GM18868 (cell line): ENCODE results near the gene ERC1.

Source experiments
- ATAC-seq: cut with Tn5 transposase; IDR thresholded peaks from one replicate; pipeline ENCODE4 v1.9.1; 2021; ENCODE audit warnings: mild to moderate bottlenecking, moderate library complexity; ENCODE audit not compliant: unreplicated experiment

Gene ERC1

DNA sequence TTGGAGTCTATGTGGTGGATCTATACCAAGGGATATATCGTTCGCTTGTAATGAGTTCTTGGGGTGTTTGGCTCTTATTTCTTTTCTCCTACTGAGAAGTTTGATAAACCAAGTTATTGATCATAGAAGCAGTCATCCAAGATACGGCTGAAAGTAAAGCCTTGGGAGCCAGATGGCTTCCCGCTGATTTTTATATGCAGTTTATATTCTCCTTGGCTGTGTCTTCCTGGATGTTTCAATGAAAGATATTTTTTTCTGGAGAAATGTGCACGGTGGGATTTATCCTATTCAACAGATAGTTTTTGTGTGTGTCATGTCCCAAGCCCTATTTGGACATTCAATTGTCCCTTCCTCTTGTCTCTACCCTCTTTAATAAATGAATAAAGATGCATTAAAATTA, 289.0 kb downstream of the ERC1 start:
- ATAC-seq = no peak

DNA sequence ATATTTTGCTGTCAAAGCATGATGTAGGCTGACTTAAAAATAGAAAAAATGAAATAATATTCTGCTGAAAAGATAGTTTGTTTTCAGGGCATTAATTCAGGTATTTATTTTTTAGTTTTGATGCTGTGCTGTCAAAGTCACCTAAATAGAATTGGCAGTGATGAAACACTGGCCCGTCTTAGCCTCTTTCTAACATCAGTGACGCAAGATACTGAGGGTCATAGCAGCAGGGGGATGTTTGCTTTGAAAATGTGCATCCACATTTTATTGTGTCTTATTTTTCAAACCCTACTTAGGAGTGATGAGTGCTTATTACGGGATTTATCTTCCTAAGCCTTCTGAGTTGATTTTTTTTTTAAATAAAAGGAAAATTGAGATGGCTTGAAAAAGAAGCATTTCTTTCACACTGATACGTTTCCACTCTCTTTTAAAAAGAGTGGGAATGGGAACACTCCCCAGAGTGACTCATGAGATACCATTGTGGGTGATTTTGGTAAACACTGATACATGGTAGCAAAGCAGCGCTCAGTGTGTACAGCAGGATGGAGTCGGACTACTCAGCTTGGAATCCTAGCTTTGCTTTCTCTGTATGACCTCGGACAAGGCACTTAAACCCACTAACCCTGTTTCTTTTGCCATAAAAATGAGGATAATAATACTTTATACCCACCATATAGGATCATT, 290.8 kb downstream of the ERC1 start:
- ATAC-seq = no peak

DNA sequence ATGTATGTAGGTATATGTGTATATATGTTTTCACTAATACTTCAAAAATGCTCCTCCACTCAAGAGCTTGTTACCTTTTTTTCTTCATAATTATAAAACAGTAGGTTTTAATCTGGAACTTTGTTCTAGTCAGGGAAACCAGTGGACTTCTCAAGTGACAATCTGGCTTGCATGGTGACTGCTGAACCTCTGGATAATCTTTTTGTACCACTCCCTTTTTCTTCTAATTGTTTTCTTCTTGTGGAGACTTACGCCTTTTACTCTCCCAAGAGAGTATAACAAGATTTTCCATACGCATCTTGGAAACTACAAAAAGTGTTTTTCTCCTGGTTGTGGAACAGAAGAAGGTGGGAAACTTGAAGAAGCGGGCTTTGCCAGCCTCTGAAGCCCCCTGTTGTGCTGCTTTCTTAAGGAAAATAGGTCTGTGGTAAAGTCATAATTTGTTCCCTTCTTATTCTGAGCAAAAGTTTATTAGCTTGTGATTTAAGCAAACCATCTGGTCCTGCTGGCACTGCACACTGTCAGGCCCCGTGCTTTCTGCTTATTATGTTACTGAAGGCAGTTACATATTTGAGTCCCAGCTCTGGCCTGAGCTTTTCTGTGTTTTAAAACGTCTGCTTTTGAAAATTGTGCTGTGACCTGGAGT, 291.8 kb downstream of the ERC1 start:
- ATAC-seq = no peak

DNA sequence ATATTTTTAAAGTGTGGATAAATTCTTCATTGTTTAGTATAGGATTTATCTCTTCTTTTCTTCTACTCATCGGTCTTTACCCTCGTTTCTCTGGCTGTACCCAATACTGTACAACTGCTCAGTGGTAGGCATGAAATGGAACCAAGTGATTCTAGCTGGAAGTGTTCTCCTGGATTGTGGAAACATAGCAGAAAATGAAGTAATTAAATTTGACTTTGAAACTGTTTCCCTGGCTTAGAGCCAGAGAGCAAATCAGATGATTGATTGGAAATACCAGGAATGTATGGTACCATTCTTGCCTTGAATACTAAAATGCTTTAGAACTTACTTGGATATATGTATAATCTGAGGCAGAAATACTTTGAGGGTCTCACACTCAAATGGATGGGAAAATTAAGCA, 292.3 kb downstream of the ERC1 start:
- no peak for ATAC-seq

DNA sequence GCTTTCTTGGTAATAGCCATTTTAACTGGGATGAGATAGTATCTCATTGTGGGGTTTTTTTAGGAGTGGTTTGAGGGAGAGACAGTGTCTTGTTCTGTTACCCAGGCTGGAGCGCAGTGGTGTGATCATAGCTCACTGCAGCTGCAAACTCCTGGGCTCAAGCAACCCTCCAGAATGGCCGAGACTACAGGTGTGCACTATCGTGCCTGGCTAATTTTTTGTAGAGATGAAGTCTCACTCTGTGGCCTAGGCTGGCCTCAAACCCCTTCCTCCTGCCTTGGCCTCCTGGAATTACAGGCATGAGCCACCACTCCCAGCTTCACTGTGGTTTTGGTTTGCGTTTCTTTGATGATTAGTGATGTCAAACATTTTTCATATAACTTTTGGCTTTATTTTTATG, 293.6 kb downstream of the ERC1 start:
- no peak for ATAC-seq

DNA sequence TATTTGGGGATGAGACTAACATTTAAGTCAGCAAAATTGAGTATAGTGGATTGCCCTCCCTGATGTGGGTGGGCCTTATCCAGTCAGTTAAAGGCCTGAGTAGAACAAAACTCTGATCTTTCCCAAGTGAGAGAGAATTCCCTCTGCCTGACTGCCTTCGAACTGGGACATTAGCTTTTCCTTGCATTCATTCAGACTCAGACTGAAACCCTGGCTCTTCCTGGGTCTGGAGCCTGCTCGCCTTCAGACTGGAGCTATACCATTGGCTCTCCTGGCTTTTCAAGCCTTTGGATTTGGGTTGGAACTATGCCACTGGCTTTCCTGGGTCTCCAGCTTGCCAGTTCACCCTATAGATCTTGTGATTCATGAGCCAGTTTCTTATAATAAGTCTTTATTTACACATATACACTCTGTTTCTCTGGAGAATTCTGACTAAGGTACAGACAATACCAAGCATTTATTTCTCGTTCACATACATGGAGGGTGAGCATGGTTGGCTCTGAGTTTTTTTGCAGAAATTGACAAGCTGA, 296.5 kb downstream of the ERC1 start:
- no peak for ATAC-seq

DNA sequence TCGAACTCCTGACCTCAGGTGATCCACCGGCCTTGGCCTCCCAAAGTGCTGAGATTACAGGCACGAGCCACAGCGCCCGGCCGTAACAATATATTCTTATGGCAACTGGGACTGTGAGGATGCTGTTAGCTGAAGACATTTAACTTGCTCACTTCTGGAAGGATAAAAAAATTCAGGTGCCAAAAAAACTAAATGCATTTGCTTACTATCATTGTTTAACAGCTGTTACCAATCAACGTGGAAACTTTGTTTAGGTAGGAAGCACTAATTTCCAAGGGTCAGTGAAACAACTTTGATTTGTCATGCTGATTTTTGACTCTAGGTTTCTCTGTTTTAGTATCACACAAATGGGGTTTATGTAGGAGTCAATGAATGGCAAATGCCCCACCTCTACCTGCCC, 297.3 kb downstream of the ERC1 start:
- ATAC-seq = no peak

DNA sequence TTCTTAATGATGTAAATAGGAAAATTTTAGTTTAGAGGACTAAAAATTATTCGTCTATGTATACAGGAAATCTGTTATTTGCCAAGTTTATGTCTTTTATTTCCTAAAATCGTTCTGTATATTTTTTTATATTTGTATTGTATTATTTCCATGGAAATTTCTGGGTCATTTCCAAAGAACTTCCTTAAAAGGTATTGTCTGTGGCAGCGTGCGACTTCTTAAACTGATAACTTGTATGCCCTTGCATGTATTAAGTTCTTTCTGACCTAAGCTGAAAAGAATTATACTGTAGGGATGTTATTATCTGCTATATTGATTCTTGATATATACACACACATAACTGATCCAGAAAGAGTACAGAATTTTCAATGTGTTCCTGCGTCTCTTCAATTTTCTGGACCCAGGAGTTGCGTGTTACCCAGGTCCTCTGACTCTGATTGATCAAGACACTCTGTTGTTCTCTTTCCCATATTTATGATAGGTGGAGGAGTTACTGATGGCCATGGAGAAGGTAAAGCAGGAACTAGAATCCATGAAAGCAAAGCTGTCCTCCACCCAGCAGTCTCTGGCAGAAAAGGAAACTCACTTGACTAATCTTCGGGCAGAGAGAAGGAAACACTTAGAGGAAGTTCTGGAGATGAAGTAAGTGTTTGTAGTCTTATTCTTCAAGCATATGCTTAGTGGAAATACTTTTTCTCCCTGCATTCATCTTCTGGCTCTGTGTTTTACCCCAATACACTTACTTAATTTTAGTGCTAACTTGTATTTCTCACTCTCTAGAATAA, 298.5 kb downstream of the ERC1 start:
- no peak for ATAC-seq

DNA sequence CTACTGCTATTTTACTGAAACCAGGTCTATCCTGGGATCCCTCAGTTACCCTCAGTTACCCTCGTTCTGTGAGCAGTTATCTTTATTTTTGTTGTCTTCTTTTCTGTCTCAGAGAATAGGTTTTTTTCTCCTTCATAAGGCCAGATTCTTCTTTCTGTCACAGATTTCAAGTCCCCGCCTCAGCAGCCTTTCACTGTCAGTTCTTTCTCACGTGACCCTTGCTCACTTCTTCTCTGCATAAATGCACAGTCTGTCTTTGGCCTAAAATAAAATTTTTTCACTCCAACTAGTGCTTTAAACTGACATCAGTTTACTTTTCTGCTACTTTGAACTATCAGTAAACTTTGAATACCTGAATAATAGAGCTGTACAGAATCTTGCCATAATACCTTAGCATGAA, 299.7 kb downstream of the ERC1 start:
- ATAC-seq = no peak

DNA sequence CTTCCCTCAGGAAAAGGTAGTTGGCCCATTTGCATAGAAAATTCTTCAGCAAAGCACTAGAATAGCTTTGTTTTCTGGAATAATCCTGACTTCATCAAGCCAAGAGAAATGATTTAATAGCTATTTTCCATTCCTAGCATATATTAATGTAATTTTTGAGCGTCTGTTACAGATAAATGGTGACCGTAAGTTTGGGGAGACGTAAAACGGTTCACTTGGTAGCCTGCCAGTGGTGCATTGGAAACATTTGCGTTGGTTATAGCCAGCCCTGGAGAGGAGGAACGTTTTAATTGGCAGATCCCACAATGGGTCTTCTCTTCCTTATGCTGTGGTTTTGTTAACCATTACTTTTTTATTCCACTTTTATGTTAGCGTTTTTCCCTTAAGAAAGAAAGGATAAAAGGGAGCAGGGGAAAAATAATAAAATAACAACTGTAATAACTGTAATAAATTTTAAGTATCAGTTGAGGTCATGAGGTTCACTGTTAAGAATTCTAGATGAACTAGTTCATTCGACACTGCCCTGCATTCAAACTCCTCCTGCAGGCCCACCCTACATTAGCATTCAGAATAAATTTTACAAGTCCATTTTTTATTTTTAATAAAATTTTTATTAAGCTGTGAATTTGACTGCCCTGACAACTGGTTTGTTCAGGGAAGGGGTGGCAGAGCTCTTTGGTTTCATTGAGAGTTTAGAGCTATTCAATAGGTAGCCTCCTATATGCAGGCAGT, 300.7 kb downstream of the ERC1 start:
- no peak for ATAC-seq

DNA sequence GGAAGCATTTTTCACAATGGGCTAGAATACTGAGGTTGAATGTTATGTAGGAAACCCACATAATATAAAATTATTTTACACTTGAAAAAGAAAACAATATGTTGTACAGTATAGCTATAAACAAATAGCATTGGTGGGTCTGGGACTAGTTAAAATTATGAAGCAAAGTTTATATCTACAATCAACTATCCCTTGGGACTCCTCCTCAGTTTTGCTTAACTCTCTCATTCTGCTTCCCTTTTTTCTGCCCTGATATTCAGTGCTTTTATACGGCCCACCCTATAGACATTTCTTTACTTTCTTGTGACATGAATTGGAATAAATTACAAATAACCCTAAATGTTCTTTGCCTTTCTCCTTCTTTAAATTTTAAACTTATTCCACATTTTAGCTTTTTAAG, 302.9 kb downstream of the ERC1 start:
- no peak for ATAC-seq

DNA sequence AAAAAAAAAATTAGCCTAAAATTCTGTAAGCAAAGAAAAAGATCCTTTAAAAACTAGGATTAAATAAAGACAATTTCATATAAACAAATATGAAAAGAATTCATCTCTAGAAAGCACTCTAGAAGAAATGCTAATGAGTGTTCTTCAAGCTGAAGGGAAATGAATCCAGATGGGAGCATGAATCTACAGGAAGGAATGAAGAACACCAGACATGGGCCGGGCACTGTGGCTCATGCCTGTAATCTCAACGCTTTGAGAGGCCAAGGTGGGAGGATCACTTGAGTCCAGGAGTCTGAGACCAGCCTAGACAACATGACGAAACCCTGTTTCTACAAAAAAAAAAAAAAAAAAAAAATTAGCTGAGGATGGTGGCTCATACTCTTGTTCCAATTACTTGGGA, 306.2 kb downstream of the ERC1 start:
- no peak for ATAC-seq

DNA sequence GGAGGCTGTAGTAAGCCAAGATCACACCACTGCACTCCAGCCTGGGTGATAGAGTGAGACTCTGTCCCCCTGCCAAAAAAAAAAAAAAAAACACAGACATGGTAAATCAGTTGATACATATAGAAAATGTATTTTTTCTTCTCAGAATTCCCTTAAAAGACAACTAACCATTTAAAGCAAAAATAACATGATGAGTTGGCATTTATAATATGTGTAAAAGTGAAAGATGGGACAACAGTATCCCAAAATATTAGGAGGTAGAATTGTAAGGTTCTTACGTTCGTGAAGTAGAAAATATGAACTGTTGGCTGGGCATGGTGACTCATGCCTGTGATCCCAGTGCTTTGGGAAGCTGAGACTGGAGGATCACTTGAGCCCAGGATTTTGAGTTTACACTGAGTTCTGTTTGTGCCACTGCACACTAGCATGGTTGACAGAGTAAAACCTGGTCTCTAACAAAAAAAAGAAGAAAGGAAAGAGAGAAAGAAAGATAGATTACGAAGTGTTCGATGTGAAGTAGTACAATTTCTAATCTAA, 306.7 kb downstream of the ERC1 start:
- ATAC-seq = no peak

DNA sequence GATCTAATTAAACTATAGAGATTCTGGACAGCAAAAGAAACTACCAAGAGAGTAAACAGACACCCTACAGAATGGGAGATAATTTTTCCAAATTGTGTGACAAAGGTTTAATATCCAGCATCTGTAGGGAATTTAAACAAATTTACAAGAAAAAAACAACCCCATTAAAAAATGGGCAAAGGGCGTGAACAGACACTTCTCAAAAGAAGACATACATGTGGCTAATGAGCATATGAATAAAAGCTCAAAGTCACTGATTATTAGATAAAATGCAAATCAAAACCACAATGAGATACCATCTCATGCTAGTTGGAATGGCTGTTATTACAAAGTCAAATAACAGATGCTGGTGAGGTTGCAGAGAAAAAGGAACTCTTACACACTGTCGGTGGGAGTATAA, 309.4 kb downstream of the ERC1 start:
- ATAC-seq = no peak

DNA sequence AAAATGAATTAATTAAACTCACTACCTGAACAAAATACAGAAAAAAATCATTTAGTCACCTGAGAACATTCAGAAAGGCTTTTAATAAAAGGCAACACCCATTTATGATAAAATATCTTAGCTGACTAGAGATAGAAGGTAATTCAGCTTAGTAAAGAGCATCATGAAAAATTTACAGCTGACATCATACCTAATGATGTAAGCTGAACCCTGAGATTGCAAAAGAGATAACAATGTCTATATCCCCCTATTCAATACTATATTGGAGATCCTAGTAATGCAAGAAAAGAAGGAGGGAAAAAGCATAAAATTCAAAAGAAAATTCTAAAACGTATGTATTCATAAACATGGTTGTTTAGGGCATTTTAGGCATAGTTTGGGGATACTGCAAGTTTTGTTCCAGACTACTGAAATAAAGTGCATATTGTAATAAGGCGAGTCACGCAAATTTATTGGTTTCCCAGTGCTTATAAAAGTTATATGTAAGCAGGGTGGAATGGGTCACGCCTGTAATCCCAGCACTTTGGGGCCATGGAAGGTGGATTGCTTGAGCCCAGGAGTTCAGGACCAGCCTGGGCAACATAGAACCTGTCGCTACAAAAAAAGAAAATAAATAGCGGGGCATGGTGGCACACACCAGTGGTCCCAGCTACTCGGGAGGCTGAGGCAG, 311.3 kb downstream of the ERC1 start:
- ATAC-seq = no peak

DNA sequence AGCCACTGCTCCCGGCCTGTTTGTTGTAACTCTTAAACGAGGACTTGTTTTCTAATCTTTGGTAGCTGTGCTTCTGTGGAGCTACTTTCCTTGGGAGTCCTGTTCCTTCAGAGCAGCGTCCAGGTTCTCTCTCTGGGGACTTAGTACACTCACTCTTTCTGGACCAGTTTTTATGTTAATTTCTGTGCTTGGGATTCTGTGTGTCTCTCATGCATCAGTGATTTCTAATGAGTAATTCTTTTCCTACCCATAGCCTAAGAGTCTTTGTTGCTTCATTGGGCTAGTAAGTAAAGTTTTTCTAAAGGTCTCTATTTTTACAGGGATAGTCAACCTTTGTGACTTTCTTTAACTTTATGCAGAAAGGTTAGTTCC, 314.0 kb downstream of the ERC1 start:
- ATAC-seq = no peak

DNA sequence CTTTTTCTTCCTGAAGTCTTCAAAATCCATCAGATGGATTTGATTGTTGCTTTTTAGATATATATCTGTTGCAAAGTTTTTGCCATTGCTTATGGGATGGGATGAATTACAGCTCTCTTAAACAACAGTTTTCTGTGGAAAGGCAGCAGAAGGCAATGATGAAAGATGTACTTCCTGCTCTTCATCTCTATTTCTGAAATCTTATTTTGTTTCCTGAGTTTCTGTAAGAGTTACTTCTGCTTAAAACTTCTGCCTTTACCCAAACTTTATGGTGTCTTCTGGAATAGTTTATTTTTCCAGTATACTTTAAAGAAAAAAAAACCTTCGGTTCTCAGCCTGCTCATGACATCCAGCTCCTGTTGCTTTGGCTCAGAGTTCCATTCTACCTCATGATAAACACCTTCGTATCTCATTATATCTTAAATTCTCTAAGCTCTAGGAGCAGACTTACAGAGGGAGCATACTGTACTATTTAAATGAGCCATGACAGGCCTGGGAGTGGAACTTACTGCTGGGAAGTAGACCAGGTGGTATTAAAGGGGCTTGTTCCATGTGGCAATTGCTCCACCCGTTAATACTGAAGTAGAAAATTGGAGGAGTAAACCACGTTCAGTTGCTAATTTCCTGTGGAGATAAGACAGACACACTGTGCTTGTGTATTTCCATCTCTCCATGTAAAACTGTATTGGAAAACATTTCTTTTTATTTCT, 314.9 kb downstream of the ERC1 start:
- ATAC-seq = no peak

DNA sequence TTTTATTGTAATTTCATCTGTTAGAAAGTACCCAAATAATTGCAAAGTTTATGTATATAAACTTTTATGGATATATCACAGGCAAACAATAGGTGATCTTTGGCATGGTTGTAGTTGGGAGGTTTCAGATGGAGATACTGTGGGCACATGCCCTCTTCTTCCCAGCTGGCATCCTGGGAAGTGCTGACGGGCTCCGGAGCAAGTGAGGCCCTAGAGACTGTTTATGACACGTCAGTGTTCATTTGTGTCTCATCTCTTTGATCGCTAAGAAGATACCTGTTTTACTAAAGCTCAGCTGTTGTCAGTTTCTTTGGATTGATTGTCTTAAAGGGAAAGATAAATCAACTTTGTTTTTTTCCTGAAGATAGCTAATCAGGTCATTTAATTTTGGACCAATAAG, 315.8 kb downstream of the ERC1 start:
- no peak for ATAC-seq

DNA sequence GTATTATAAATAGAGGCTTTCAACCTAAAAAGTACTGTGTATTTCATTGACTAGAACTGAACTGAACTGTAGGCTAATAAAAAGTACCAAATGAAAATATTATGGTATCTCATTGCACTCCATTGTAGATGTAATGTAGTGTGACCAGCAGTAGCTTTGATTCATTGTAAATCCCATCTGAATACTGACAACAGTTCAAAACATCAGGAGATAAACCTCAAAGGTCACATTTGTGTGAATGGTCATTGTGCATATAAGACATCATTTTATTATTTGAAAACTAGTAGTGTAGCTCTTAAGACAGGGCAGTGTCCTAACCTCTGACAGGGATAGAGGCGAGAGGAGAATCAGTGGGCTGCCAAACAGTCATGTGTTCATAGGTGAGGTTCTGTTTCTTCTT, 316.8 kb downstream of the ERC1 start:
- ATAC-seq = no peak

DNA sequence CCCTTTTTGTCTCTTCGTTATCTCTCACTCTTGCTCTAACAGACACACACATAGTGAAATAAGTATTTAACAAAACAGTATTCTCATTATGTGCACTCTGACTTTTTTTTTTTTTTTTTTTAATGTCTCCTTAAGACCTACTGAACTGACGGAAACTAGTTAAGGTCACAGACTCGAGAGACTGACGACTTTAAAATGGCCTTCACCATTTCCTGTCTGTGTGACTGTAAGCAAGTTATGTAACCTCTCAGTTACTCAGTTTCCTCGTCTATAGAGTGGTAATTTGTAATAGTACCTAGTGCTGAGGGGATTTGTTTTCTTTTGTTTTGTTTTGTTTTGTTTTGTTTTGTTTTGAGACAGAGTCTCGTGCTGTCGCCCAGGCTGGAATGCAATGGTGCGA, 318.6 kb downstream of the ERC1 start:
- no peak for ATAC-seq
